ENCODE measurements around the gene TAGLN2. TPM values are rescaled to one million over a fixed set of nuclear protein-coding genes. Genes with fewer than 3 reads are reported as not detected.

TAGLN2 gene
- total RNA-seq, 1 donor from 2014 or later: 85.1 TPM

DNA sequence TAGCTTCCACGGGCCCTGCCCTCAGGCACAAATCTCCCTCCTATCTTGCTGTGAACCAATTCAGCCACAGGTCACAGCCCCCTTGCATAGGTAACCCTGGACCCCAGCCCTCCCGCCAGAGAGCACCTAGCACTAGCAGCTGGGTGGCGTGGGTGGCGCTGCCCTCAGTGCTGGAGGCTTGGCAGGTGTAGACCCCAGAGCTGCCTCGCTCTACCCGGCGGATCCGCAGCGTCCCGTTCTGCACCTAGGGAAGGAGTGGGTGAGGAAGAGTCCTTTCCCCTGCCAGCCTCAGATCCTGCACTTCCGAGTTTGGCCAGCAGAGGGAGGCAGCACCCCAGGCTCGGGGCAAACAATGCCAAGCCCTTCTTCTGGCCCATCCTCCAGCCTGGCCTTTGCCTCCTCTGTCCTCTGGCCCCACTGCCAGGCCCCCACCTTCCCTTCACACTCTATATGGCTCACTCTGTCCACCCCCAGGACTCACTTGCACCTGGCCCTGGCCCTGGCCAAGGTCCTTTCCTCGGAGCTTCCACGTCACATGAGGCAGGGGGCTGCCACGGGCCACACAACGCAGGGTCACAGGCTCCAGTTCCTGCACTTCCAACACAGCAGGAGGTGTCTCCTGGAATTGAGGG is 11.1 kb upstream of the TAGLN2 start:
- H3K36me3 ChIP-seq (ENCODE audit: control insufficient read depth in 3 of 3, insufficient read depth in 3 of 3, low read length in 3 of 3): no peaks in the 10 kb centered on the region
- no peak overlapping the region for H3K4me3 ChIP-seq (ENCODE audit: low read length in 3 of 3)
- H3K9ac ChIP-seq (ENCODE audit: low read depth in 1 of 3, low read length in 3 of 3): peak overlapping the region in 1 of 3 donors; percentile 16
- H3K27ac ChIP-seq (ENCODE audit: low read depth, low read length): no peak overlapping the region
- no peaks in the 10 kb centered on the region for H3K9me3 ChIP-seq (ENCODE audit: control insufficient read depth in 3 of 3, low read length in 3 of 3)
- peaks cover 5 to 9% (median 8%) of the 10 kb centered on the region in 3 donors for H3K4me1 ChIP-seq (ENCODE audit: control insufficient read depth in 3 of 3, insufficient read depth in 3 of 3, low read length in 3 of 3)
- peaks cover 5 to 17% (median 8%) of the 10 kb centered on the region in 3 donors for H3K27me3 ChIP-seq (ENCODE audit: control insufficient read depth in 3 of 3, insufficient read depth in 3 of 3, low read length in 3 of 3)

DNA sequence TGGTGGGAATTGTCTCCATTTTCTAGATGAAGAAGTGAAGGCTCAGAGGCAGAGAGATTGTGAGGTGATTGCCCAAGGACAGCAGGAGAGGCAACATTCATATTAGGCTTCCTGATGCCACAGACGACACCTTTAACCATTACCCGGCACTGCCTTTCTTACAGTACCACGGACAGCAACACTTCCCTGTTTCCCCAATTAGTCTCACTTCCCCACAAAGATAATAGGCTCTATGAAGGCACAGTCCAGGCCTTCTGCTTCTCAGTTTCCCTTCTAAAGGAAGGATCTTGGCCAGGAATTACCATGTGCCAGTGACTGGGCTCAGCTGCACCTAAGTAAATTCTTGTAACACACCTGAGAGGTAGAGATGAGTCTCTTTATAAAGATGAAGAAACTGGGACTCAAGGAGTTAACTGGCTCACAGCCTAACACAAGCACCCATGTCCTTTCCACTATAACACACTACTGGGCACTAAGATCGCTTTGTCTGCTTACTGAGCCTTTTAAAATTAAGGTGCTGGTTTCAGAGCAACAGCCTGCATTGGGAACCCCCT is 10.5 kb upstream of the TAGLN2 start:
- Histone ChIP-seq H3K4me3 (ENCODE audit: low read length in 3 of 3) (no peak overlapping the region), H3K9ac (ENCODE audit: low read depth in 1 of 3, low read length in 3 of 3) (peak overlapping the region in 1 of 3 donors; percentile 16)

DNA sequence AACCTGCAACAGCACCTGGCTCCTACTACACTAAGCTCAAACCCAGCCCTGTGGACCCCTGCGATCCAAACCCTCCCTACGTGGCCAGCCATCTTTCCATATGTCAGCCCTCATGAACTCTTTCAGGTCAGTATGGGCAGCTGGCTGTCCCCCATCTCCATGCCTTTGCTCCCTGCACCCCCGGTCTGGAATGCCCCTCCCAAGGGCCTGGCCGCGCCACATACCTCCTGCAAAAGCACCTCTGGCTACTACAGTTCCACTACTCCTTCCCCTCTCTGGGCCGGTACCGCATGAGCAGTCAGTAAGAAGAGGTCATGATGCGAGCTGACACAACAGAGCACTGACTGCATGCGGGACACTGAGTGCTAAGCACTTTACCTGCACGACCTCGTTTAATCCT is 10.0 kb upstream of the TAGLN2 start:
- H3K27me3 ChIP-seq (ENCODE audit: control insufficient read depth in 3 of 3, insufficient read depth in 3 of 3, low read length in 3 of 3): peaks cover 0 to 14% (median 8%) of the 10 kb centered on the region in 3 donors
- H3K36me3 ChIP-seq (ENCODE audit: control insufficient read depth in 3 of 3, insufficient read depth in 3 of 3, low read length in 3 of 3): no peaks in the 10 kb centered on the region

More for the DNA sequence above, 10.5 kb upstream of the TAGLN2 start:
- Histone ChIP-seq H3K36me3 (ENCODE audit: control insufficient read depth in 3 of 3, insufficient read depth in 3 of 3, low read length in 3 of 3) (no peaks in the 10 kb centered on the region), H3K9me3 (ENCODE audit: control insufficient read depth in 3 of 3, low read length in 3 of 3) (no peaks in the 10 kb centered on the region), H3K27ac (ENCODE audit: low read depth, low read length) (no peak overlapping the region), H3K27me3 (ENCODE audit: control insufficient read depth in 3 of 3, insufficient read depth in 3 of 3, low read length in 3 of 3) (peaks cover 4 to 11% (median 8%) of the 10 kb centered on the region in 3 donors), H3K4me1 (ENCODE audit: control insufficient read depth in 3 of 3, insufficient read depth in 3 of 3, low read length in 3 of 3) (peaks cover 5 to 9% (median 8%) of the 10 kb centered on the region in 3 donors)

DNA sequence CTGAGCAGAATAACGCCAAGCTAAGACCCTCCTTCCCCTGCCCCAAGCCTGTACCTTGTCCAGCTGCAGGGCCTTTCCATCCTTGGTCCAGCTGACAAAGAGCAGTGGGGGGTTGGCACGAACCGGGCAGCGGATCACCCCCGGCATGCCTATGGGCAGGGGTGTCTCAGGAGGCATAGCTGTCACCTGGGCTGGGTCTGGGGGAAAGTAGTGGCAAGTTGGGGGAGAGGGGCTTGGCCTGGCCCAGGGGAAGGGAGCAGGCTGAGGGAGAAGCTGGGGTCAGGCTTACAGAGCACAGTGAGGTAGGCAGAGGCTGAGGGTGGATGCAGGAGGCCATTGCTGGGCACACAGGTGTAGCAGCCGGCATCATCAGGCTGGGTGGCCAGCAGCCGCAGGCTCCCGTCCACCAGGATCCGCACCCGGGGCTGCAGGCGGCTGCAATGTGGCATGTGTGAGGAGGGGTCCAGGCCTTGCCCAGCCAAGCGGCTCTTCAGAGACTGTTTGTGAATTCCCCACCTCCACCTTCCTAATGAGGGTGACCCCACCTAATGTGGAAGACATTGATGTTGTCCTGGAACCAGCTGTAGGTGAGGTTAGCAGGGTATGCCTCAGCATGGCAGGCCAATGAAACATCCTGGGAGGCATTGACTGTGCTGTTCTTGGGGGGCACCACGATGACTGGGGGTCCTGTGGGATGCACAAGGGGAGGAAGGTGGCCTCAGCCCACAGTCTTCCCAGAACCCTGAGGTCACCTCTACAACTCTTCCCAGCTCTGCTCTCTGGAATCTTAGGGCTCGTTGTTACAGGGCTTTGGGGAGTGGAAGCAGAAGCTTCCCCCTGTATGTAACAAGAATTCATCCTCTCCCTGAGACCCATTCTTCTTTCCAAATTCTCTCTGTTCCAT is 9.1 kb upstream of the TAGLN2 start:
- H3K4me1 ChIP-seq (ENCODE audit: control insufficient read depth in 3 of 3, insufficient read depth in 3 of 3, low read length in 3 of 3): peaks cover 5 to 9% (median 8%) of the 10 kb centered on the region in 3 donors
- peaks cover 0 to 15% (median 8%) of the 10 kb centered on the region in 3 donors for H3K27me3 ChIP-seq (ENCODE audit: control insufficient read depth in 3 of 3, insufficient read depth in 3 of 3, low read length in 3 of 3)

More for the DNA sequence above, 10.0 kb upstream of the TAGLN2 start:
- no peak overlapping the region for H3K4me3 ChIP-seq (ENCODE audit: low read length in 3 of 3)
- no peak overlapping the region for H3K9ac ChIP-seq (ENCODE audit: low read depth in 1 of 3, low read length in 3 of 3)
- no peak overlapping the region for H3K27ac ChIP-seq (ENCODE audit: low read depth, low read length)
- H3K4me1 ChIP-seq (ENCODE audit: control insufficient read depth in 3 of 3, insufficient read depth in 3 of 3, low read length in 3 of 3): peaks cover 5 to 9% (median 8%) of the 10 kb centered on the region in 3 donors
- no peaks in the 10 kb centered on the region for H3K9me3 ChIP-seq (ENCODE audit: control insufficient read depth in 3 of 3, low read length in 3 of 3)

DNA sequence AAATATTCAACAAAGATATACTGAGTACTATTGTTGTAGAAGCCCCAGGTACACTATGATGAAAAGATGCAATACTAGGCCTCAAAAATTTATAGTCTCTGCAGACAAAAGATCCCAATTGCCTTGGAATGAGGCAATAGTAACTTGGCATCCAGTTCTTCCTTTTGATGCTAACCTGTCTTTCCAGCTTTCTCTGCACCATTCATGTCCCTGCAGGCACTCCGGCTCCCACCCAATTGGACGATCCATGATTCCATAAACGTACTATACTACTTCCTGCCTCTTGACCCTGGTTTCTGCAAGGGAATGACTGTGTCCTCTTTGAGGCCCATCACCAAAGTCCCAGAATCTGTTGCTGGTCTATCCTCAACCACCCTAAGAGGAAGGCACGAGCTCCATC is 8.0 kb upstream of the TAGLN2 start:
- H3K27ac ChIP-seq (ENCODE audit: low read depth, low read length): no peak overlapping the region
- no peaks in the 10 kb centered on the region for H3K9me3 ChIP-seq (ENCODE audit: control insufficient read depth in 3 of 3, low read length in 3 of 3)
- peaks cover 0 to 18% (median 8%) of the 10 kb centered on the region in 3 donors for H3K27me3 ChIP-seq (ENCODE audit: control insufficient read depth in 3 of 3, insufficient read depth in 3 of 3, low read length in 3 of 3)

More for the DNA sequence above, 9.1 kb upstream of the TAGLN2 start:
- no peak overlapping the region for H3K4me3 ChIP-seq (ENCODE audit: low read length in 3 of 3)
- H3K9me3 ChIP-seq (ENCODE audit: control insufficient read depth in 3 of 3, low read length in 3 of 3): no peaks in the 10 kb centered on the region
- H3K36me3 ChIP-seq (ENCODE audit: control insufficient read depth in 3 of 3, insufficient read depth in 3 of 3, low read length in 3 of 3): no peaks in the 10 kb centered on the region
- no peak overlapping the region for H3K27ac ChIP-seq (ENCODE audit: low read depth, low read length)
- H3K9ac ChIP-seq (ENCODE audit: low read depth in 1 of 3, low read length in 3 of 3): no peak overlapping the region

DNA sequence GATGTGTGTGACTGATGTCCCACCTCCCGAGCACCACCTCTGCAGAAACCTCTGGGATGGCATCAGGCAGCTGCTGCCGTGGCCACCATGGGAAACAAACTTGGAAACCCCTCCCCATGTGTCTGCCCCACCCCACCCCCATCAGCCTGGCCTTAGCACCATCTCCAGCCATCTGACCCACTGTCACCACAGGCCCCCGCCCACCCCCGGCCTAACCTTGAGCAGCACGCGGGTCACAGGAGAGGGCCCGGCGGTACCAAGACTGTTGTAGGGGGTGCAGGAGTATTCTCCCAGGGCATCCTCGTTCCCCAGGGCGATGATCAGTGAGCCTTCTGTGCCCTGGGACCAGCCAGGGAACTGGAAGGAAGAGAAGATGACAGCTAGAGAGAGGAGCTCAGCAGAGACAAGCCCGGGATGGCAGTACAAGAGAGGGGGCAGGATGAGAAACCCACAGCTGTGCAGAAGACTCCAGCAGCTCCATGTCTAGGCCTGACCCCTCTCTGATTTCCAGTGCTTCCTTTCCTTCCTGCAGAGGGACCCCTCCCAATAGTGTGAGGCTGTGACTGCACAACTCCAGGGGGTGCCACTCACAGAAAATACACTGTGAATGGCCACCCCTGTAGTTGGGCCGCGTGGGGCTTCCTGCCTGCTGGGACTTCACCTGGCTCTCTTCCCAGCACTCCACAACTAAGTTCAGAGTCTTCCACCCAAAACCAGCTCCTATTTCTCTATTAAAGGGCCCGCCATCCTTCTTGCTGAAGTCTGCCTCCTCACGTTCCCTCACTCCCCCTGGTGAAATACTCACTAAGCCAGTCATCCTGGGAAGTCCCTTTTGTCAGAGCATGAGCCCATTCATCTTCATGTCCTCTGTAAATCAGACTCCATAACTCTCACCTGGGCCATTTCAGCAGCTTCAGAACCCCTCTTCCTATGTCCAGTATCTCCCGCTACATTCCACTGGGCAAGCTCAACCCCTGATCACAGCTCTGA is 7.3 kb upstream of the TAGLN2 start:
- Histone ChIP-seq H3K9me3 (ENCODE audit: control insufficient read depth in 3 of 3, low read length in 3 of 3) (no peaks in the 10 kb centered on the region), H3K27me3 (ENCODE audit: control insufficient read depth in 3 of 3, insufficient read depth in 3 of 3, low read length in 3 of 3) (peaks cover 0 to 21% (median 7%) of the 10 kb centered on the region in 3 donors), H3K4me3 (ENCODE audit: low read length in 3 of 3) (no peak overlapping the region), H3K27ac (ENCODE audit: low read depth, low read length) (no peak overlapping the region), H3K9ac (ENCODE audit: low read depth in 1 of 3, low read length in 3 of 3) (no peak overlapping the region), H3K36me3 (ENCODE audit: control insufficient read depth in 3 of 3, insufficient read depth in 3 of 3, low read length in 3 of 3) (no peaks in the 10 kb centered on the region), H3K4me1 (ENCODE audit: control insufficient read depth in 3 of 3, insufficient read depth in 3 of 3, low read length in 3 of 3) (peaks cover 5 to 9% (median 8%) of the 10 kb centered on the region in 3 donors)

More for the DNA sequence above, 8.0 kb upstream of the TAGLN2 start:
- H3K4me1 ChIP-seq (ENCODE audit: control insufficient read depth in 3 of 3, insufficient read depth in 3 of 3, low read length in 3 of 3): peaks cover 5 to 9% (median 8%) of the 10 kb centered on the region in 3 donors
- no peak overlapping the region for H3K9ac ChIP-seq (ENCODE audit: low read depth in 1 of 3, low read length in 3 of 3)
- H3K36me3 ChIP-seq (ENCODE audit: control insufficient read depth in 3 of 3, insufficient read depth in 3 of 3, low read length in 3 of 3): no peaks in the 10 kb centered on the region
- H3K4me3 ChIP-seq (ENCODE audit: low read length in 3 of 3): no peak overlapping the region

DNA sequence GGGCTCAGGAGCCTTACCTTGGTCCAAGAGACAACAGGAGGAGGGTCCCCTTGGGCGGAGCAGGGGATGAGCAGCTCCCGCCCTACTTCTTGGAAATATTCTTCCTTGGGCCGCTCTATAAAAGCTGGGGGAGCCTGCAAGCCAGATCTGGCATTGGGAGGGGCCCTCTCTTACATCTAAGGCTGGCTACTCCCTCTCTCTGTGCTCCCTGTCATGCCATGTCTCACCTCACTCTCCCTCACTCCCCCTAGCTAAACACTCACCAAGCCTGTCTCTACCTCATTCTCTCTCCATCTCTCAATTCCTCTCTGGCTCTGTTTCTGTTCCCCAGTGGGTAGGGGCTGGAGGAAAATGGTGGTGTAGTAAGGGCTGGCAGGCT is 6.5 kb upstream of the TAGLN2 start:
- Histone ChIP-seq H3K27ac (ENCODE audit: low read depth, low read length) (no peak overlapping the region), H3K4me3 (ENCODE audit: low read length in 3 of 3) (no peak overlapping the region), H3K9me3 (ENCODE audit: control insufficient read depth in 3 of 3, low read length in 3 of 3) (no peaks in the 10 kb centered on the region), H3K4me1 (ENCODE audit: control insufficient read depth in 3 of 3, insufficient read depth in 3 of 3, low read length in 3 of 3) (peaks cover 5 to 8% (median 7%) of the 10 kb centered on the region in 3 donors), H3K9ac (ENCODE audit: low read depth in 1 of 3, low read length in 3 of 3) (no peak overlapping the region), H3K36me3 (ENCODE audit: control insufficient read depth in 3 of 3, insufficient read depth in 3 of 3, low read length in 3 of 3) (no peaks in the 10 kb centered on the region), H3K27me3 (ENCODE audit: control insufficient read depth in 3 of 3, insufficient read depth in 3 of 3, low read length in 3 of 3) (peaks cover 0 to 21% (median 3%) of the 10 kb centered on the region in 3 donors)

DNA sequence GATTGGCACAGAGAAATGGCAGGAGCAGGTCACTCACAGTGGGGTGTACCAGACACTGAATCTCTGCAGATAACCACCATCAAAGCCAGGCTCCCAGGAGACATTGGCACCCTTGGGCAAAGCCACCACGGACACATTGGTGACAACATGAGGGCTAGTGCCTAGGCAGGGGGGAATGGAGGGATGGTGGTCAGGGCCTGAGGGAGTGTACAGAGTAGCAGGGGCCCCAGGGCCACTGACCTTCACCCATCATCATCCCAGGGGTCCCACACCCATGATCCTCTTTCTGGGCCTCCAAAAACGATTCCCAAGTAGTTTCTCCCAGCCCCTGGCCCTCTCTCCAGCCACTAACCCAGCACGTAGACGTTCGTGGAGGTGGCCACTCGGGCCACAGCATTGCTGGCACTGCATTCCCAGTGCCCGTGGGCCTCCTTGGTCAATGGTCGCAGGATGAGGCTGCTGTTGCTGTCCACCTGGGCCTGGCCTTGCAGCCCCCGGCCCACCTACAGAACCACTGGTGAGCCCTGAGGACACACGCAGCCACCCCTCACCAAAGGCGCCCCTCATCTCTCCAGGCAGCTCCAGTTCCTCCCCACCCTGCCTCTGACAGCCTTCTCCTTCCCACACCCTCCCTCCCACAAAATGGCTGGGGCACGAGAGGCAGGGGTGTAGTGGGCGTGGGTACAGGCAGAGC is 5.9 kb upstream of the TAGLN2 start:
- Histone ChIP-seq H3K9me3 (ENCODE audit: control insufficient read depth in 3 of 3, low read length in 3 of 3) (no peaks in the 10 kb centered on the region), H3K4me1 (ENCODE audit: control insufficient read depth in 3 of 3, insufficient read depth in 3 of 3, low read length in 3 of 3) (peaks cover 3 to 5% (median 4%) of the 10 kb centered on the region in 3 donors), H3K27ac (ENCODE audit: low read depth, low read length) (no peak overlapping the region), H3K27me3 (ENCODE audit: control insufficient read depth in 3 of 3, insufficient read depth in 3 of 3, low read length in 3 of 3) (peaks cover 3 to 22% (median 5%) of the 10 kb centered on the region in 3 donors), H3K36me3 (ENCODE audit: control insufficient read depth in 3 of 3, insufficient read depth in 3 of 3, low read length in 3 of 3) (no peaks in the 10 kb centered on the region), H3K9ac (ENCODE audit: low read depth in 1 of 3, low read length in 3 of 3) (no peak overlapping the region), H3K4me3 (ENCODE audit: low read length in 3 of 3) (no peak overlapping the region)

DNA sequence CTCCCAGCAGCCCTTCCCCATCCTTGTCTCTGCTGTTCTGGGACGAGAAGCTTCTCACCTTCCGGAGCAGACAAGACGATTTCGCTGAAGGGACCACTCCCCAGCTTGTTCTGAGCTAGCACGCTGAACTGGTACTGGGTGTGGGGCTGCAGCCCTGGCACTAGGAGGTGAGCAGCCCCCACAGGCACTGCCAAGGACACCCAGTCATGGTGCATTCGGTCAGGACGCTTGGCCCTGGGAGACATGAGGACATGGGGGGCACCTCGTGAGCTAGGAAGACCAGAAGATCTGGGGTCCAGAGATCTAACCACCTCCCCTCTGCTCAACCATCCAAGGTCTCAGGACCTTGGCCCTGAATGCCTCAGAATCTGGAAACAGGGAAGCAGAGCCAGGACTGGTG is 5.3 kb upstream of the TAGLN2 start:
- peaks cover 3 to 29% (median 9%) of the 10 kb centered on the region in 3 donors for H3K27me3 ChIP-seq (ENCODE audit: control insufficient read depth in 3 of 3, insufficient read depth in 3 of 3, low read length in 3 of 3)
- no peak overlapping the region for H3K4me3 ChIP-seq (ENCODE audit: low read length in 3 of 3)
- no peaks in the 10 kb centered on the region for H3K9me3 ChIP-seq (ENCODE audit: control insufficient read depth in 3 of 3, low read length in 3 of 3)
- no peak overlapping the region for H3K9ac ChIP-seq (ENCODE audit: low read depth in 1 of 3, low read length in 3 of 3)
- H3K36me3 ChIP-seq (ENCODE audit: control insufficient read depth in 3 of 3, insufficient read depth in 3 of 3, low read length in 3 of 3): no peaks in the 10 kb centered on the region
- no peak overlapping the region for H3K27ac ChIP-seq (ENCODE audit: low read depth, low read length)
- peaks cover 8% of the 10 kb centered on the region in 3 donors for H3K4me1 ChIP-seq (ENCODE audit: control insufficient read depth in 3 of 3, insufficient read depth in 3 of 3, low read length in 3 of 3)
